ENCODE measurements around the gene ELAVL1. TPM values are rescaled to one million over a fixed set of nuclear protein-coding genes. Genes with fewer than 3 reads are reported as not detected.
A peak's percentile ranks its signal among the peaks of the same experiment; 100 is the strongest.

Gene ELAVL1
- total and polyA plus RNA-seq, 9 of the 15 experiments (the other 6 are each of a cell fraction or from before 2014, with no cell fraction given) = 4.3 to 172 (median 69.2) TPM

GRCh38 chr19:8001995-8002849 lies 3.2 kb downstream of the ELAVL1 start (continued):
- peak; percentile 62 for TF ChIP-seq REST (IDR thresholded peaks at IDR 0.05; ENCODE audit: borderline replicate concordance)
- TF ChIP-seq REST (CRISPR knock-in tag; IDR thresholded peaks at IDR 0.05; ENCODE audit: low read depth) = no peak
- no peak for TF ChIP-seq MBD1 (CRISPR knock-in tag; IDR thresholded peaks at IDR 0.05)
- no peak for TF ChIP-seq LARP7 (IDR thresholded peaks at IDR 0.05)
- TF ChIP-seq RB1 (IDR thresholded peaks at IDR 0.05; ENCODE audit: low read depth) = peak; percentile 65
- no peak for TF ChIP-seq RUNX1 (IDR thresholded peaks at IDR 0.05; ENCODE audit: low read depth)
- no peak for TF ChIP-seq ZC3H8 (IDR thresholded peaks at IDR 0.05)
- TF ChIP-seq CSDE1 (IDR thresholded peaks at IDR 0.05) = no peak
- no peak; the same call in 1 of the 2 replicates for TF ChIP-seq ETV5 (CRISPR knock-in tag; IDR thresholded peaks at IDR 0.05; ENCODE audit: low read depth)
- TF ChIP-seq GTF2F1 (IDR thresholded peaks at IDR 0.05; ENCODE audit: low read depth, low read length) = 0 out of 2 replicates have a peak, but pooled peaks have one; percentile 44
- no peak for TF ChIP-seq ELF2 (CRISPR knock-in tag; IDR thresholded peaks at IDR 0.05)
- TF ChIP-seq CHD4 (IDR thresholded peaks at IDR 0.05; ENCODE audit: insufficient read depth, insufficient replicate concordance, low read depth, low read length, poor library complexity, severe bottlenecking) = no peak
- no peak for TF ChIP-seq GATAD2A (IDR thresholded peaks at IDR 0.05)
- TF ChIP-seq SMARCE1 (IDR thresholded peaks at IDR 0.05) = no peak
- no peak for TF ChIP-seq TFAM (CRISPR knock-in tag; conservative IDR thresholded peaks at IDR 0.05)
- no peak for TF ChIP-seq ZNF41 (CRISPR knock-in tag; conservative IDR thresholded peaks at IDR 0.05)
- peak in 1 of 2 experiments; percentile 86; a peak in 3 of 4 replicates for TF ChIP-seq MAZ (CRISPR knock-in tag; conservative IDR thresholded peaks at IDR 0.05 in 1 of 2, IDR thresholded peaks at IDR 0.05 in 1 of 2)
